IMR-90 (cell line): ENCODE data around the gene TRAPPC4. TPM values are rescaled to one million over a fixed set of nuclear protein-coding genes. Genes with fewer than 3 reads are reported as not detected.

Source experiments
- ATAC-seq: fragments of 200-7000 bp; cut with Tn5 transposase; 2 replicates; pipeline ENCODE4 v1.9.1; 2020; ENCODE audit warnings: low read depth, mild to moderate bottlenecking, moderate library complexity
- BruUV-seq: library from RNA; stranded (reverse); fragments of 400-500 nt; replicated peaks from 2 replicates; lab custom pipeline; 2021; lab: Mats Ljungman, UMichigan
- CTCF ChIA-PET: fragments of 300-600 bp; formaldehyde crosslinking; extraction: SDS; loops from one replicate; lab custom pipeline; 2021; ENCODE audit warnings: antibody characterized with exemption; lab: Yijun Ruan, JAX
- POLR2A ChIA-PET: fragments of 300-600 bp; sonication (Branson Sonifier 250); formaldehyde crosslinking; loops from one replicate; lab custom pipeline; 2022; ENCODE audit warnings: antibody characterized with exemption; ENCODE audit not compliant: unreplicated experiment; lab: Charles Lee
- DNase-seq: peaks from one replicate; pipeline ENCODE4 v3.0.0; 2013
- H2AFZ ChIP-seq: replicated peaks from 2 replicates; pipeline ENCODE3; 2013; ENCODE audit warnings: low read length, mild to moderate bottlenecking; ENCODE audit not compliant: poor library complexity
- H2AK5ac ChIP-seq: 2 replicates; pipeline ENCODE4 v1.6.1; 2013; ENCODE audit warnings: low read depth, low read length, inconsistent platforms
- H2AK9ac ChIP-seq: replicated peaks from 2 replicates; pipeline ENCODE3; 2013; ENCODE audit warnings: mild to moderate bottlenecking, low read depth, low read length, moderate library complexity; ENCODE audit not compliant: poor library complexity
- H2BK120ac ChIP-seq: 2 replicates; pipeline ENCODE4 v1.6.1; 2013; ENCODE audit warnings: low read depth, low read length, inconsistent platforms
- H2BK15ac ChIP-seq: 3 replicates; pipeline ENCODE4 v1.6.1; 2013; ENCODE audit warnings: low read depth, low read length, inconsistent platforms
- H2BK20ac ChIP-seq: 2 replicates; pipeline ENCODE4 v1.6.1; 2013; ENCODE audit warnings: low read depth, mild to moderate bottlenecking, inconsistent platforms, low read length, moderate library complexity
- H2BK5ac ChIP-seq: 2 replicates; pipeline ENCODE4 v1.6.1; 2013; ENCODE audit warnings: mild to moderate bottlenecking, low read depth, low read length, inconsistent platforms; ENCODE audit not compliant: poor library complexity, severe bottlenecking
- H3K14ac ChIP-seq: replicated peaks from 2 replicates; pipeline ENCODE4 v1.6.1; 2013; ENCODE audit warnings: low read depth, low read length, inconsistent platforms
- H3K18ac ChIP-seq: 2 replicates; pipeline ENCODE4 v1.6.1; 2013; ENCODE audit warnings: low read depth, low read length, control low read depth
- H3K23ac ChIP-seq: 2 replicates; pipeline ENCODE4 v1.6.1; 2013; ENCODE audit warnings: low read depth, low read length, inconsistent platforms
- H3K27ac ChIP-seq: 2 replicates; pipeline ENCODE4 v1.5.1; 2013; ENCODE audit warnings: mild to moderate bottlenecking, control low read depth, low read length; ENCODE audit not compliant: insufficient read depth
- H3K27me3 ChIP-seq: 2 replicates; pipeline ENCODE4 v1.6.1; 2013; ENCODE audit warnings: low read length; ENCODE audit not compliant: control insufficient read depth, insufficient read depth
- H3K36me3 ChIP-seq: 2 replicates; pipeline ENCODE4 v1.6.1; 2013; ENCODE audit warnings: low read length, mixed read lengths; ENCODE audit not compliant: control insufficient read depth, insufficient read depth
- H3K4ac ChIP-seq: 2 replicates; pipeline ENCODE4 v1.6.1; 2013; ENCODE audit warnings: low read depth, low read length, inconsistent platforms
- H3K4me1 ChIP-seq: 2 replicates; pipeline ENCODE4 v1.6.1; 2013; ENCODE audit warnings: low read length, mixed read lengths; ENCODE audit not compliant: control insufficient read depth, insufficient read depth
- H3K4me2 ChIP-seq: 2 replicates; pipeline ENCODE4 v1.6.1; 2013; ENCODE audit warnings: low read depth, mild to moderate bottlenecking, control low read depth, low read length, moderate library complexity
- H3K4me3 ChIP-seq: 2 replicates; pipeline ENCODE4 v1.5.1; 2013; ENCODE audit warnings: low read depth, mild to moderate bottlenecking, control low read depth, low read length, moderate library complexity; ENCODE audit not compliant: insufficient read depth
- H3K56ac ChIP-seq: 2 replicates; pipeline ENCODE4 v1.6.1; 2013; ENCODE audit warnings: low read length, inconsistent platforms; ENCODE audit not compliant: insufficient read depth; ENCODE audit errors: extremely low read depth
- H3K79me1 ChIP-seq, 2 experiments: 2 replicates each; pipeline ENCODE4 v1.6.1; 2013; ENCODE audit warnings: low read length in 2 of 2, inconsistent platforms in 1 of 2, low read depth in 1 of 2
- H3K9ac ChIP-seq: 2 replicates; pipeline ENCODE4 v1.6.1; 2013; ENCODE audit warnings: low read depth, low read length, control low read depth
- H3K9me1 ChIP-seq: 2 replicates; pipeline ENCODE4 v1.6.1; 2013; ENCODE audit warnings: low read length, inconsistent platforms; ENCODE audit not compliant: insufficient read depth
- H3K9me3 ChIP-seq: 2 replicates; pipeline ENCODE4 v1.6.1; 2013; ENCODE audit warnings: low read length; ENCODE audit not compliant: control insufficient read depth, insufficient read depth
- H4K20me1 ChIP-seq: 2 replicates; pipeline ENCODE4 v1.6.1; 2013; ENCODE audit warnings: low read length, inconsistent platforms; ENCODE audit not compliant: insufficient read depth
- H4K5ac ChIP-seq: 2 replicates; pipeline ENCODE4 v1.6.1; 2013; ENCODE audit warnings: mild to moderate bottlenecking, low read depth, low read length, control low read depth
- H4K8ac ChIP-seq, 2 experiments: 2 replicates each; pipeline ENCODE4 v1.6.1; 2013; ENCODE audit warnings: low read depth in 2 of 2, low read length in 2 of 2, control low read depth in 1 of 2, inconsistent platforms in 1 of 2
- H4K91ac ChIP-seq: 2 replicates; pipeline ENCODE4 v1.6.1; 2013; ENCODE audit warnings: low read depth, low read length, inconsistent platforms; ENCODE audit not compliant: insufficient read depth
- CTCF ChIP-seq: conservative IDR thresholded peaks from 2 replicates; pipeline ENCODE4 v1.5.1; 2012; ENCODE audit warnings: mild to moderate bottlenecking, low read depth, low read length, improper control_type of control experiment
- MAZ ChIP-seq: IDR thresholded peaks from 2 replicates; pipeline ENCODE4 v1.6.1; 2012; ENCODE audit warnings: low read depth, mild to moderate bottlenecking, low read length, improper control_type of control experiment, moderate library complexity, borderline replicate concordance
- MXI1 ChIP-seq: IDR thresholded peaks from 2 replicates; pipeline ENCODE4 v1.6.1; 2012; ENCODE audit warnings: low read depth, mild to moderate bottlenecking, low read length, moderate library complexity, borderline replicate concordance
- NFE2L2 ChIP-seq: fragments of 150-350 bp; IDR thresholded peaks from 2 replicates; pipeline ENCODE4 v1.6.1; 2016; ENCODE audit warnings: low read depth, mild to moderate bottlenecking, low read length
- RFX5 ChIP-seq: IDR thresholded peaks from 2 replicates; pipeline ENCODE4 v1.8.0; 2012; ENCODE audit warnings: low read depth, mild to moderate bottlenecking, low read length, moderate library complexity
- SMC3 ChIP-seq: fragments of 150-350 bp; IDR thresholded peaks from 2 replicates; pipeline ENCODE4 v1.6.1; 2016; ENCODE audit warnings: low read depth, mild to moderate bottlenecking, antibody characterized with exemption, low read length, moderate library complexity
- USF2 ChIP-seq: fragments of 150-350 bp; IDR thresholded peaks from 2 replicates; pipeline ENCODE4 v1.6.1; 2017; ENCODE audit warnings: mild to moderate bottlenecking, antibody characterized with exemption, low read length, low read depth
- WGBS, 2 experiments: methylation state at CpG; one replicate each; pipeline versions ENCODE4 v1.1.5 to v1.1.7; 2013; ENCODE audit warnings: missing lambda C conversion rate in 2 of 2; ENCODE audit not compliant: insufficient read length in 1 of 2; ENCODE audit errors: extremely low coverage in 2 of 2; 5-methylcytosine and 5-hydroxymethylcytosine counted together
- dilution Hi-C: fragments of 300-500 bp; cut with HindIII; formaldehyde crosslinking; loops from one replicate; pipeline ENCODE4 v1.14.3; 2018; ENCODE audit warnings: low sequenced_read_pairs; ENCODE audit not compliant: unreplicated experiment
- in situ Hi-C: fragments of 300-500 bp; cut with MboI; formaldehyde crosslinking; loops from 3 replicates; pipeline ENCODE4 v1.14.3; 2019; ENCODE audit warnings: low sequenced_read_pairs, inconsistent platforms, mixed read lengths
- intact Hi-C: fragments of 100-400 bp; cut with micrococcal nuclease; formaldehyde crosslinking; loops from 2 replicates; pipeline ENCODE4 v1.10.0; 2022
- polyA plus RNA-seq, 3 experiments: library from polyadenylated mRNA; depleted of rRNA; stranded (reverse); fragments of >200 nt; gene quantifications; 2 replicates each; pipeline ENCODE4 v1.2.3, GENCODE V29; 2012; ENCODE audit warnings: low replicate concordance in 1 of 3
- total RNA-seq: library from RNA; depleted of rRNA; stranded (reverse); fragments of >200 nt; gene quantifications from 2 replicates; pipeline ENCODE4 v1.2.3, GENCODE V29; 2012

TRAPPC4 gene
- total and polyA plus RNA-seq, 2 of the 4 experiments (the other 2 are of a cell fraction) = 102 to 162 TPM

- H2BK5ac ChIP-seq = no peak overlapping the region
- no peak overlapping the region for H3K27ac ChIP-seq
- WGBS, 2 experiments = no CpG with 5 or more reads among the region's 9 CpGs
- dilution Hi-C loops = no loop called here
- no peak overlapping the region for H3K56ac ChIP-seq
- no peaks in the 10 kb centered on the region for H3K36me3 ChIP-seq
- no TSS peak for BruUV-seq
- H4K8ac ChIP-seq = no peak overlapping the region
- DNase-seq = no peak
- no peak overlapping the region for H3K4me3 ChIP-seq
- no peaks in the 10 kb centered on the region for H3K79me1 ChIP-seq
- no peak overlapping the region for H3K14ac ChIP-seq
- H2AFZ ChIP-seq = no peak overlapping the region
- H4K91ac ChIP-seq = no peak overlapping the region
- no peak overlapping the region for H2BK120ac ChIP-seq
- no peak overlapping the region for H3K4ac ChIP-seq
- H2AK5ac ChIP-seq = no peak overlapping the region
- H2BK15ac ChIP-seq = no peak overlapping the region
- H4K20me1 ChIP-seq = no peaks in the 10 kb centered on the region
- intact Hi-C loops = no loop called here
- H3K9me3 ChIP-seq = no peaks in the 10 kb centered on the region
- in situ Hi-C loops = no loop called here
- H3K23ac ChIP-seq = no peak overlapping the region
- no peak overlapping the region for H3K18ac ChIP-seq
- no peak overlapping the region for H2AK9ac ChIP-seq
- H4K5ac ChIP-seq = no peak overlapping the region
- H3K9ac ChIP-seq = no peak overlapping the region
- H3K4me2 ChIP-seq = no peak overlapping the region
- CTCF ChIA-PET = interaction anchor here (0.7 kb wide), 1 partner anchor 10 kb away, joined by 3 read pairs; no protein-coding TSS in a partner anchor
- H2BK20ac ChIP-seq = no peak overlapping the region
- POLR2A ChIA-PET = no interaction called here
- H3K4me1 ChIP-seq = no peaks in the 10 kb centered on the region
- H3K27me3 ChIP-seq = peaks cover 32% of the 10 kb centered on the region
- no peak for ATAC-seq
- no peak for TF ChIP-seq RFX5
- no peak for TF ChIP-seq SMC3
- no peak for TF ChIP-seq MAZ
- no peak for TF ChIP-seq MXI1
- no peak for TF ChIP-seq CTCF
- TF ChIP-seq NFE2L2 = no peak
- no peak for TF ChIP-seq USF2
- H3K9me1 ChIP-seq = no peaks in the 10 kb centered on the region
Observed at GRCh38 chr11:118979434-118979833, 39.1 kb upstream of the TRAPPC4 start.
